GM21447 (cell line): Measurements from ENCODE around the gene DNAH14.
"Not testable (repeated sequence)": the region's sequence is repeated elsewhere in the genome, so short reads cannot be mapped to it uniquely, and the experiment has no call there.

Experiments
- ATAC-seq: cut with Tn5 transposase; IDR thresholded peaks from one replicate; pipeline ENCODE4 v1.9.1; 2021; ENCODE audit not compliant: unreplicated experiment

Gene DNAH14

DNA sequence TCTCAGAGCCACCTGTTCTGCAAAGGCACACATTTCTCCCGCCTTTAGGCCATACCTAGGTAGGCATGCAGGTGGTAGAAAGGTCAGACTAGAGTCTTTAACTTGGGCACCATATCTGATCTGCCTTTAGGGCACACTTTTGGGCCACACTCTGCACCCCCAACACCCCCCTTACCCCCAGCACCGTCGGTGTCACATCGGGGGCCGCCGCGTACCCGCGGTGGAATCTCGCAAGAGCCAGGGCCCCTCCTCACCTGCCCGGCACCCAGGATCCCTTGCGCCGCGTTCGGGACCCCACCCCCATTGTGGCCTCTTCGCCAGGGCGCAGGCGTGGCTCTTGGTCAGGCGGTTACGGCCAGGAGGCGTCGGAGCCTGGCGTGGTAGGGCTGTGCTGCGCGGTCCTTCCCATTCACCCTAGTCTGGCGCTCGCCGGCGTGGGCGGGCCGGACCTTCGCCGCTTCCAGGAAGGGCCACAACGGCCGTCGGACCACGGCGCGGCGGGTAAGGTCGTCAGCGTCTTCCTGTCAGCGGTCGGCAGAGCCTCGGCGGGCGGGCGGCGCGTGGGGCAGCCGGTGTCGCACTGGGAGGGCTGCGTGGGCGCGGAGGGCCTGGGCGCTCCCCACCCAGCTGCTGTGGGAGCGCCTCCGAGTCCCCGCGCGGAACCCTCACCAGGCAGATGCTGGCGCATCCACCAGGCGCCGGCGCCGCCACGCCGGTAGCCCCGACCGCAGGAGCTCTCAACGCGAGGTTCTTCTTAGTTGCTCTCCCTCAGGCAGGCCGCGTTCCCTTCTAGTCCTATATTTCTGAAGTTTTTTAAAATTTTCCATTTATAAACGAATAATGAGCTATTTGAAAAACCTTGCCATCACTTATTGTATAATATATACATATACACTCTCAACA is at the start of gene DNAH14:
TSS of gene DNAH14 (plus strand) at position 341 of the 903 bp plus-strand sequence. CDS start 23,028 bp downstream, outside the sequence.
- no peak for ATAC-seq

DNA sequence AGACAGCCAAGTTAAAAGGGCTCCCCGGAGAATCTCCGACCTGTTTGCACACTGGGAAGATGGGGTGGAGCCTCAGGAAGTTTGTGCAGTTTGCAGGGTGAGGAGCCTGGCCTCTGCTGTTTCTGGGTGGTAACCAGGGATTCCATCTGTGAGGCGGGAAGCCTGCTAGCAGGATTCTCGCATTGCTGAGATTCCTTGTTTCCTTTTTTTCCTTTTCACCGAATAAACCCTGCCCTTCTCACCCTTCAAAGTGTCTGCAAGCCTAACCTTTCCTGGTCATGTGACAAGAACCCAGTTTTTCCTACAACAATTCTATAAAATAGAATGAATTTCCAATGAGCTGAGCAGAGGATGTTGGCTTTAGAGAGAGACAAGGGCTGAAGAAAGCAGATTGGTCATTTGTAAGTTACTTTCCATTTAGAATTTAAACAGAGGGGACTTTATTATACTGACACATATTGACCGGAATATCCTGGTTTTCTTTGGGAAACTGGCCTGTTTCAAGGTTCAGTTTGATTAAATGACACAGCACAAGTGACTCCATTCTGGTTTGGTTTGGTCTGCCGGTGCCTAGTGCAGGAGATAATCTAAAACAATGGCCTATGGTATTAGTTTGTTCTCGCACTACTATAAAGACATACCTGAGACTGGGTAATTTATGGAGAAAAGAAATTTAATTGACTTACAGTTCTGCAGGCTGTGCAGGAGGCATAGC is 48.7 kb upstream of the DNAH14 start:
- no peak for ATAC-seq

DNA sequence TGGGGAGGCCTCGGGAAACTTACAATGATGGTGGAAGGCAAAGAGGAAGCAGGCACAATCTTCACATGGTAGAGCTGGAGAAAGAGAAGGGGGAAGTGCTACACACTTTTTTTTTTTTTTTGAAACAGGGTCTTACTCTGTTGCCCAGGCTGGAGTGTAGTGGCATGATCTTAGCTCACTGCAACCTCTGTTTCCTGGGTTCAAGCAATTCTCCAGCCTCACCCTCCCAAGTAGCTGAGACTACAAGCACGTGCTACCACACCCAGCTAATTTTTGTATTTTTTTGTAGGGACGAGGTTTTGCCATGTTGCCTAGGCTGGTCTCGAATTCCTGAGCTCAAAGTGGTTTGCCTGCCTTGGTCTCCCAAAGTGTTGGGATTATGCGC is 48.2 kb upstream of the DNAH14 start:
- not testable (repeated sequence) for ATAC-seq

DNA sequence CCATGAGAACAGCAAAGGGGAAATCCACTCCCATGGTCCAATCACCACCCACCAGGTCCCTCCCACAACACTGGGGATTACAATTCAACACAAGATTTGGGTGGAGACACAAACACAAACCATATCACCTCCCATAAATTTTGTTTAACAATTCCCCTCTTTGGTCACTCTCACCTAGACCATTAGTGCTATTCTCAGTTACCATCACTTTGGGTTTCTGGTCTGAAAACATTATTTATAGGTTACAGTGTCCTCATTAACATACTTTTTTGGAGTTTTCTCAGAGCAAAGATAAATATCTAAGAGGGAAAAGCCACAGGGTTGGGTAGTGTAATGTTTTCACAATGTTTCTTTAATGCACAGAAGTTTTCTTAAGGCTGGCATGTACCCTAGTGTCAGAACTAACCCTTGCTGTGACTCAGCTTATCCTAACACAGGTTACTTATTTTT is 47.7 kb upstream of the DNAH14 start:
- no peak for ATAC-seq

DNA sequence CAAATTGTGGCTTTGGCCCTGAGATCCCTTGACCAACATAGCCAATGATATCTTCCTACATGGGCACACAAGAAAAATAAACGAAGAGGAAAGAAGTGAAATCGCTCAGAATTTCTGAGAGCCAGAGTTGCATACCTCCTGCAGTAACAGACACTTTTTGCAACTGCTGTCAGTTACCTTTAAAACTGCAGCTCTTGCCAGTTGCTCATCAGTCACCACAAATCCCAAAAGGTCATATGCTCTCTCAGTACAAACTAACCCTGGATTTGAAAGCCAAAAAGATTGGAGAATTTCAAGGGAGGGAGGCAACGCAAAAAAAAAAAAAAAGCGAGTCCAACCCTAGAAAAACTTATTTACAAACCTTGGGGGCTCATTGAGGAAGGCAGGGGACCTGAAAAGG is 47.2 kb upstream of the DNAH14 start:
- ATAC-seq = no peak

DNA sequence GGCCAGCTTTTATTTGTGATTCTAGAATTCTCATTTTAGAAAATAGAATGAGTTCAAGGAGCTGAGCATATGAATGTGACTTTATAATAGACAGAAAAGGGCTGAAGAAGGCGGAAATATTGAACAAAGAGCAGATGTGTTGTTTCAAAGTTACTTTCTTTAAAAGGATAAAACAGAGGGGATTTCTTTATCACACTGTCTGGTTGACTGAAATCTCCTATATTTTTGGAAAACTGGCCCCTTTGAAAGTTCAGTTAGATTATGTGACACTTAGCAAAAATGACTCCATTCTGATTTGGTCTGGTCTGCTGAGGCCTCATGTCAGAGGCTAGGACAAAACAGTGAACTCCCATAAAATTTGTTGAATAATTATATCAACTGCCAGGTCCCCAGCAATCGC is 46.4 kb upstream of the DNAH14 start:
- no peak for ATAC-seq

DNA sequence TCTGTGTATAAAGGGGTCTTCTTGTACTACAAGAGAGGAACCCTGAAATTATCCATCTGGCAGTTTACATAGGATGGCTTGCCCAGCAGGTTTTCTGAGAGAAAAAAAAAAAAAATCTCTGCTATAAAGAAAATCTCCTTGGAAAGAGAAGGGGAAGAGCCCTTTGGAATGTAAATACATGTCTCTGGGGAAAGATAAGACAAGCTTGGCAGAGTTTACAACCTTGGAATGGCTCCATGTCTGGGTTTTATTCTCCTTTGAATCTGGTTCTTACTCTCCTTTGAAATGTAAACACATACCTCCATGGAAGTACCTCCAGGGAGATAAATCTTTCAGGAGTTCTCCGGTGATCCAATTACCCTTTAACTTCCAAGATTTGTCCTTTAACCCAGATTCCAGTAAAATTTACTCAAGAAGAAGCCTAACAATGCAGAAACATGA is 45.1 kb upstream of the DNAH14 start:
- no peak for ATAC-seq

DNA sequence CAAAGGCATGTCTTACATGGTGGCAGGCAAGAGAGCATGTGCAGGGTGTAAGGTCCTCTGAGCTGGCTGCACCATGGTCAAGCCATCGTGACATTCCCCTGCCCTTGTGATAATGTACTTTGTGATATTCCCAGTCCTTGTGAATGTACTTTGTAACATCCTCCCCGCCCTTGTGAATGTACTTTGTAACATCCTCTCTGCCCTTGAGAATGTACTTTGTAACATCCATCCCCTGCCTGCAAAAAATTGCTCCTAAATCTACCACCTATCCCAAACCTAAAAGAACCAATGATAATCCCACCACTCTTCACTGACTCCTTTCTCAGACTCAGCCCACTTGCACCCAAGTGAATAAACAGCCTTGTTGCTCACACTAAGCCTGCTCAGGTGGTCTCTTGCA is 44.1 kb upstream of the DNAH14 start:
- not testable (repeated sequence) for ATAC-seq

DNA sequence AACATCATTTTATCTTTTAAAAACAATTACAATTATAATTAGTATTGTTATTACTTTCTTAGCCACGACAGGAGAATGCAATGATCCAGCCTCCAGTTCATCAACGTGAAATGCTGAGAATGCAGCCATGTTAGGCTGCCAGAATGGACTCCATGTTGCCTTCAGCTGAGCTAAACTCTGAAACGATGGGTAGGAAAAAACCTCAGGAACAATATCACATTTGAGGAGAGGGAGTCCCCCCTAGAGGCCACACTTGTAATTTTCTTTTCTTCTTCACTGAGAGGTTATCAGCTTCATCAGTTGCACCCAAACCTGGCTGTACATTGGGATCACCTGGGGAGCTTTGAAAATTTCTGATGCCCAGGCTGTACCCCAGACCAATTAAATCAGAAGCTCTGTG is 34.6 kb upstream of the DNAH14 start:
- no peak for ATAC-seq

DNA sequence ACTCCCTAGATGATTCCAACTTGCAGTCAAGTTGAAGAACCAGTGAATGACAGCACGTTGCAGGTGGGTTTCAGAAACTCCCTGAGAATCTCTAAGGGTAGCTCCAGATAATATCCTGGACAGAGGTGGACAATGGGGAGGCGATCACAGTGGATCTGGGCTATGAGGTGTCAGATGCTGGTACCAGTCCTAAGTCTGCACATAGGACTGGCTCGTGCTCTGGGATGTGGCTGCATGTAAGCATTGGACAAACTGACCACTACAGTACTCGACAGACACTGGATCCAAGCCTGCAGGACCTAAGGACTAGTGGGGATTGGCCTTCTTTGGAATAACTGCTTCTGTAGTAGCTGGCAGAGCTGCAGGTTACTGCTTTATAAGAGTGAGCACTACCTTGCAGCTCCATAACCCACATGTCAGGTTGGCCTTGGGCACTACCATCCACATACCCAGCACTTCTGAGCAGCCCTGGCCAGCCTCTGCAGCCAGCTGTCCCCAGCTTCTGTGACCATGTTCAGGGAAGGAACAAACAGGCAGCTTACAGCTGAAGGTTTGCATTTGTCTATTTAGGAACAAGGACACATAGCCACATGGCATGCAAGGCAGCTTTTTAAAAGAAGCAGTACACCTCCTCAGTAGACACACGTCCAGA is 33.2 kb upstream of the DNAH14 start:
- ATAC-seq = no peak

DNA sequence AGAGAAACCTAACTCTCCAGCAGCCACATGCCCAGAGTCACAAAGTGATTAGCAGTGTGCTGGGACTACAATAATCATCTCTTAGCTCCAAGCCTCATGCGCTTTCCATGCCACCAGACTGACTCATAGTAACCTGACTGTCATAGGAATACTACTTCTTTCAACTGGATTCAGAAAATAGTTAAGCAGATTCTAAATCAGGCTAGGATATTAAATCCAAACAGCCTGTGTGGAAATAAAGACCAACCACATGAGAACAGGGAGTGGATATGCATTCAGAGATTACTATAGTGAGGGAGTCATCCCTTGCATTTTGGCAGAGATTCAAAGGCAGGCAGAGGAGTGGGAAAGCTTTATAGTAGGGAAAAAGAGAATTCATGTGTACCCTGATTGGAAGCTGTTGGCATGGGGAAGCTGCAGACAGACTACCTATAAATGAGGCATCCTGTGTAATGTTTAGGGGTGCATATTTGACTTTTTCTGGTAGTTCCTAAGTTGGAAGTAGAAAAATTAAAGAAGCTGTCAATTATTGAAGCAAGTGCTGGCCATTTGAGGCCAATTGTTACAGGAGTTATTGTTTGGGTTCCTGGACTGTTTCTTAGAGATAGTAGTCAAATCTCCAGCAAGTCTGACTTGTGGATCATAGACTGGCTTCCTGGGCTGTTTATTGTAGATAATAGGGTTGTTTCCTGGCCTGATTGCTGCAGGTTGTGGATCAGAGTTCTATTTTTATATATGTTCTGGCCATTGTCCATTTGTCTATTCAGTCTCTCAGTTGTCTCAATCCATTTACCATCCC is 31.7 kb upstream of the DNAH14 start:
- no peak for ATAC-seq

DNA sequence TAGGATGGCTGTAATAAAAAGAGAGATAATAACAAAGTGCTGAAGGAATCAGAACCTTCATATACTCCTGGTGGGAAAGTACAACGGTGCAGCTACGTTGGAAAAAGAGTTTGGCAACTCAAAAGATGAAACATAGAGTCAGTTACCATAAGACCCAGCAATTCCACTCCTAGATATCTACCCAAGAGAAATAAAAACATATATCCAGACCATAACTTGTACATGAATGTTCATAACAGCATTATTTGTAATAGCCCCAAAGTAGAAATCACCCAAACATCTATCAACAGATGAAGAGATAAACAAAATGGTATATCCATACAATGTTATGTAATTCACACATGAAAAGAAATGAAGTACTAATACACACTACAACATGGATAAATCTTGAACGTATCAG is 30.5 kb upstream of the DNAH14 start:
- ATAC-seq = no peak

DNA sequence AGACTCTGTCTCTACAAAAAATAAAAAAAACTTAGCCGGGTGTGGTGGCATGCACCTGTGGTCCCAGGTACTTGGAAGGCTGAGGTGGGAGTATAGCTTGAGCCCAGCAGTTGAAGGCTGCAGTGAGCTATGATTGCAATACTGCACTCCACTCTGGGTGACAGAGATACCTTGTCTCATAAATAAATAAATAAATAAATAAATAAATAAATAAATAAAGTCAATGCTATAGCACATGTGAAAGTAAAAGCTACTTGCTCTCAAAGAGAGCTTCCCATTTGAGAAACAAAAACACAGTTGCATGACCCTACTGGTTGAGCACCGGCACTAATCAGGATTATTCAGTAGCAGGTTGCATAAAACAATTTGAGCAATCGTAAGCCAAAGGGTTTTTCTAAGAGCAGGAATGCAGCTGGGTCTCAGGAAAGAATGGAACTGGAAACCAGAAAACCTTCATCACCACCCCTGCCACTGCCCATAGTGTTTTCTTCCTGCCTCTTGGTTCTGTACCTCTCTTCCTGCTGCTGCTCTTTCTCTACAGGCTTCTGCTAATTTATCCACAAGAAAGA is 29.3 kb upstream of the DNAH14 start:
- no peak for ATAC-seq

DNA sequence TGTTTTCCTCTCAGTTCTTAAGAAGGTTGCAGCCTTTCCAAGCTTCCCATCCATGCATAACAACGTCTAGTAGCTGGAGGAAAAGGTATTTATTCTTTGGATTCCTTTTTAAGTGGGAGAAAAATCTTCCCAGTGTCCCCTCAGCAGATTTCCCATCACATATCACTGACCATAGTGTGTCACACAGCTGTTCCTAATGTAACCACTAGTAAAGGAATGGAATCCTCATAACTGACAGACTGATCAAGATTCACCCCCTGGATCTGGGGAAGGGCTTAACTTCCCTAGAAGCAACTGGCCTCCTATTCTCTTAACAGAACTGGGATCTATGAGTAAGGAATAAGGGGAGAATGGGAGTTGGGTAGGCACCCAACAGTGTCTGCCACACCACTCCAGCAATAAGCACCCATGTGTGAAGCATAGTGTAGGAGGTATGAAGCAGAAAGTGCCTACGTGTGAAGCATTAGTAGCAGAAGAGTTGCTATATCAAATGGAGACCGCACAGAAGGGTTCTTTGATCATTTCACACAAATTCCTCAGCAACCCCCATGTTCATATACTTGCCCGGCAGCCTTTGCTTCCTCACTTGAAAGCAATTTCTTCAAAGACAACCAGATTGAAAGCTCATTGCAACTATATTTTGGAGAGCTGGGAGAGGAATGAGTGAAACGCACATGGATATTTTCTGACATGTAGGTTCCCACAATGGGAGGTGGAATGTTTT is 28.2 kb upstream of the DNAH14 start:
- ATAC-seq = no peak

DNA sequence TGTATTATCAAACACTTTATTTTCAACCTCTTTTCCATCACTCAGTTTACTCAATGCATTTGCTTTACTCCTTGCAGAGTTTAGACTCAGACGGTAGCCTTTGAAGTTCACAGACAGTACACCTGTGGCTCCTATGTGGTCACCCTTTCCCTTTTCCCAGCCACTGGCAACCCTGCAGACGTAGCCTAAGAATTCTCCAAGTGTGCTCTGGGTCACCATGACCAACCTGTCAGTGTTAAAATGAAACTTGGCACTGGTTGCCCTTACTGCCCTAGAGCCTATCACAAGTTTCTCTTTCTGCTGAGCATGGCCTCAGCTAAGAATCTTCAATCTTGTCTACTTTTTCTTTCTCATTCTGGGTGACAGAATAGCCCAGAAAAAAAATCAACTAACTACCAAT is 25.5 kb upstream of the DNAH14 start:
- ATAC-seq = no peak

DNA sequence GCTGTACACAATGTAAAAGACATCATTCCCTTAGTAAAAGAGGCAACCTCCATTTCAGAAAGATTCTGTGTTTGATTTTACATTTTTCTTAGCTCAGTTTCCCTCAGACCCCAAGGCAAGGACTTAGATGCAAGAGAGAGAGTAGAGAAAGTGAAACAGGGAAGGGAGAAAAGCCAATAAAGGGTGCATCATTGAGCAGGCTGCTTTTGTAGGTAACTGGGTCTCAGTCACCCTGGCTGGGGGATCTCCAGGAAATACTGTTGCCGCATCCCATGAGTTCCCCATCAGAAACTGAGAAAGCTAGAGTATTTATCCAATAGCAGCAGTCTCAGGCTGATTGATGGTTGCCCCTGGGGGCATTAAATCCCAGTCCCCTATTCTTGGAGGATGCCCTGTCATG is 23.1 kb upstream of the DNAH14 start:
- no peak for ATAC-seq

DNA sequence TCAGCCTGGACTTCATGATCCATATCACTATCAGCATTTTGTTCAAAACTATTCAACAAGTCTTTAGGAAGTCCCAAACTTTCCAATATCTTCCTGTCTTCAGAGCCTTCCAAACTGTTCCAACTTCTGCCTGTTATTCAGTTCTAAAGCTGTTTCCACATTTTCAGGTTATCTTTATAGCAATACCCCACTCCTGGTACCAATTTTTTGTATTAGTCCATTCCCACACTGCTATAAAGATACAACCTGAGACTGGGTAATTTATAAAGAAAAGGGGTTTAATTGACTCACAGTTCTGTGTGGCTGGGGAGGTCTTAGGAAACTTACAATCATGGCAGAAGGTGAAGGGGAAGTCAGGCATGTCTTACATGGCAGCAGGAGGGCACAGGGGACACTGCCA is 18.3 kb upstream of the DNAH14 start:
- ATAC-seq = no peak

DNA sequence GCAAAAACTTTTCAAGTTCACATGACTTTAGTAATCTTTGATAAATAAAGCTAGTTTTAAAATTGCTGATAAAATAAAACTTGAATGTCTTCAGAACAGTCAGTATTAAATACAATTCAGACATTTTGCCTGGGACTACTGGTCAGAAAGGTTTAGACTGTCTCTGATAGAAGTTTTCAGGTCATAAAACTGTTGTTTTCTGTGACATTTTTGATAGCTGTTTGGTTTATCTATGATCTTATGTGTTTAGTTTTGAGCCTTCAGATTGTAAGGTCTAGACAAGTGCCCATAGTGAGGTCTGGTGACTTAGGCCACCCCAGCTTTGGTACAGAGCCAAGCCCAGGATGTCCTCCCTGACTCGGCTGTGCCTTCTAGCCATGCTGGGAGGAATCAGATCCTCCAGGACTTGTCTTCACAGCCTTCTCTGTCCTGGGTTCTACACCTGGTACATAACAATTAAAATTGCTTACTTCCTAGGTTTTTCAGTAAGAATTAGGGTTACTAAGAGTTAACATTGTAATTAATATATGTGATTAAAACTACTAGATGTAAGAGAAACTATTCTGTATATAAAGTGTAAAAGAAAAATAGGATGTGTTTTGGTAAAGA is 15.1 kb upstream of the DNAH14 start:
- no peak for ATAC-seq

DNA sequence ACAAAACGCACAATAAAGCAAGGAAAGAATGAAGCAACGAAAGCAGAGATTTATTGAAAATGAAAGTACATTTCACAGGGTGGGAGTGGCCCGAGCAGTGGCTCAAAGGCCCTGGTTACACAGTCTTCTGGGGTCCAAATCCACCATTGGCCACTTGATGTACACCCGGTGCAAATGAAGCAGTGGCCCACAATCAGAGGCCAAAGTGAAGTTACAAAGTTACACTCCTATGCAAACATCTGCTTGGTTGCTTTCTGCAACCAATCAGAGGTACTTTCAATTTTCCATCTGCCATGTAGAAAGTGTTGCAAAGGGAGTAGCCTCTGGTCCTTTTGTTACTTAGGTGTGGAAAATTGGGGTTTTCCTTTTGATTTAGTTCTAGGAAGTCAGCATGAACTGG is 10.0 kb upstream of the DNAH14 start:
- ATAC-seq = no peak
